HG03457 (cell line): ENCODE measurements around the gene TBL3.

Source experiments
- ATAC-seq: cut with Tn5 transposase; IDR thresholded peaks from one replicate; pipeline ENCODE4 v1.9.1; 2021; ENCODE audit warnings: moderate number of reproducible peaks; ENCODE audit not compliant: unreplicated experiment

TBL3 gene

GRCh38 chr16:1981398-1981836 lies 9.6 kb downstream of the TBL3 start, which contains the start of gene NOXO1:
TSS of gene NOXO1 (minus strand) at chr16:1981469. CDS start at chr16:1981179, 290 bp downstream.
- no peak for ATAC-seq

- no peak for ATAC-seq
These were observed 10.2 kb downstream of the TBL3 start for GRCh38 chr16:1982013-1982433.

- no peak for ATAC-seq
These were observed 11.2 kb downstream of the TBL3 start for GRCh38 chr16:1982991-1983543.

- no peak for ATAC-seq
These were observed 11.9 kb downstream of the TBL3 start, which contains the start of gene GFER for GRCh38 chr16:1983544-1984346. TSS of gene GFER (plus strand) at chr16:1984193. CDS start at chr16:1984219, 26 bp downstream.

- no peak for ATAC-seq
These were observed 12.7 kb downstream of the TBL3 start for GRCh38 chr16:1984347-1985225.

GRCh38 chr16:1985466-1986150 lies 13.8 kb downstream of the TBL3 start:
- no peak for ATAC-seq

- ATAC-seq = no peak
These were observed 15.3 kb downstream of the TBL3 start for GRCh38 chr16:1987198-1987597.

GRCh38 chr16:1989209-1990100 lies 17.6 kb downstream of the TBL3 start, which contains the start of gene SYNGR3:
TSS of gene SYNGR3 (plus strand) at chr16:1989970. CDS start at chr16:1990103, 133 bp downstream.
- ATAC-seq = no peak

- no peak for ATAC-seq
These were observed 18.2 kb downstream of the TBL3 start for GRCh38 chr16:1990101-1990350.

GRCh38 chr16:1990351-1991134 lies 18.7 kb downstream of the TBL3 start:
- ATAC-seq = no peak

- no peak for ATAC-seq
These were observed 19.3 kb downstream of the TBL3 start for GRCh38 chr16:1991135-1991551.

GRCh38 chr16:1991588-1991947 lies 19.7 kb downstream of the TBL3 start:
- no peak for ATAC-seq

- ATAC-seq = peak; percentile 32
These were observed 20.3 kb downstream of the TBL3 start for GRCh38 chr16:1991948-1992703.

GRCh38 chr16:1992704-1993317 lies 21.0 kb downstream of the TBL3 start:
- ATAC-seq = no peak

- ATAC-seq = no peak
These were observed 21.9 kb downstream of the TBL3 start for GRCh38 chr16:1993731-1994131.

- no peak for ATAC-seq
These were observed 25.9 kb downstream of the TBL3 start for GRCh38 chr16:1997494-1998359.

GRCh38 chr16:1998360-1998835 lies 26.5 kb downstream of the TBL3 start:
- ATAC-seq = no peak
